ENCODE results near the gene AP1M1.

DNA sequence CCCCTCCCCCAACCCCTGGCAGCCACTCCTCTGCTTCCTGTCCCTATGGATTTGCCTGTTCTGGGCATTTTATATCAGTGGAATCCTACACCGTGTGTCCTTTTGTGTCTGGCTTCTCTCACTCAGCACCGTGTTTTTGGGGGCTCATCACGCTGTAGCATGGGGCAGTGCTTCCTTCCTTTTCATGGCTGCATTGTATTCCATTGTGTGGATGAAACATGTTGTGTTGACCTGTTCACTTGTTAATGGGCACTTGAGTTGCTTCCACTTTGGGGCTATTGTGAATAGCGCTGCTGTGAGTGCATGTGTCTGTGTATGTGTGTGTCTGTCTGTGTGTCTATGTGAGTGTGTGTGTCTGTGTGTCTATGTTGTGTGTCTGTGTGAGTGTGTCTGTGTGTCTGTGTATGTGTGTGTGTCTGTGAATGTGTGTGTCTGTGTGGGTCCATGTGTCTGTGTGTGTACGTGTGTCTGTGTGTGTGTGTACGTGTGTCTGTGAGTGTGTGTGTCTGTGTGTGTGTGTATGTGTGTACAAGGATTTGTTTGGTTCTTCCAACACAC, 57.2 kb downstream of the AP1M1 start:
- TF ChIP-seq POLR2A (IDR thresholded peaks at IDR 0.05; ENCODE audit: low read depth, low read length) (no peak), POLR2AphosphoS5 (IDR thresholded peaks at IDR 0.05; ENCODE audit: low read depth, low read length) (no peak)

Data from GM12892 (cell line).